Caco-2 (cell line): ENCODE data around the gene ZRANB1. TPM values are rescaled to one million over a fixed set of nuclear protein-coding genes. Genes with fewer than 3 reads are reported as not detected.
"Not testable (repeated sequence)": the region's sequence is repeated elsewhere in the genome, so short reads cannot be mapped to it uniquely, and the experiment has no call there.

Experiments
- BruUV-seq: library from RNA; stranded (reverse); fragments of 400-500 nt; replicated peaks from 2 replicates; lab custom pipeline; 2021; lab: Mats Ljungman, UMichigan
- CTCF ChIA-PET: fragments of 300-600 bp; sonication (Branson Sonifier 250); formaldehyde crosslinking; loops from one replicate; lab custom pipeline; 2022; ENCODE audit warnings: antibody characterized with exemption; lab: Charles Lee
- POLR2A ChIA-PET: fragments of 300-600 bp; sonication (Branson Sonifier 250); formaldehyde crosslinking; loops from one replicate; lab custom pipeline; 2022; ENCODE audit warnings: antibody characterized with exemption; lab: Charles Lee
- DNase-seq, 2 experiments: peaks; one replicate each; pipeline versions ENCODE4 v3.0.0 to v3.0.0-alpha.2; 2020 to 2022
- H3K27me3 ChIP-seq: replicated peaks from 2 replicates; pipeline ENCODE4 v1.6.0; 2011; ENCODE audit warnings: low read length; ENCODE audit not compliant: control insufficient read depth, insufficient read depth
- H3K36me3 ChIP-seq: 2 replicates; pipeline ENCODE4 v1.5.1; 2011; ENCODE audit warnings: low read length; ENCODE audit not compliant: control insufficient read depth, insufficient read depth
- H3K4me1 ChIP-seq: fragments of 250-450 bp; sonication (Bioruptor Pico); 2 replicates; pipeline ENCODE4 v1.5.1; 2020; ENCODE audit warnings: mild to moderate bottlenecking
- H3K4me3 ChIP-seq: 2 replicates; pipeline ENCODE4 v1.5.1; 2011; ENCODE audit warnings: low read depth, mild to moderate bottlenecking, control low read depth, low read length
- H3K9me3 ChIP-seq: fragments of 250-450 bp; sonication (Bioruptor Pico); 2 replicates; pipeline ENCODE4 v1.5.1; 2020; ENCODE audit warnings: mild to moderate bottlenecking, moderate library complexity
- H3K27ac Mint-ChIP-seq: one replicate; pipeline ENCODE4 v1.8.0; 2022; ENCODE audit warnings: mixed read lengths; ENCODE audit not compliant: unreplicated experiment
- H3K27me3 Mint-ChIP-seq: one replicate; pipeline ENCODE4 v1.8.0; 2022; ENCODE audit warnings: mixed read lengths; ENCODE audit not compliant: insufficient read depth, unreplicated experiment
- H3K36me3 Mint-ChIP-seq: one replicate; pipeline ENCODE4 v1.8.0; 2022; ENCODE audit warnings: mild to moderate bottlenecking, mixed read lengths; ENCODE audit not compliant: insufficient read depth, unreplicated experiment
- H3K4me1 Mint-ChIP-seq: one replicate; pipeline ENCODE4 v1.8.0; 2022; ENCODE audit warnings: low read depth, mixed read lengths; ENCODE audit not compliant: unreplicated experiment
- H3K4me3 Mint-ChIP-seq: one replicate; pipeline ENCODE4 v1.8.0; 2022; ENCODE audit warnings: mild to moderate bottlenecking, moderate library complexity, mixed read lengths; ENCODE audit not compliant: unreplicated experiment
- H3K9me3 Mint-ChIP-seq: one replicate; pipeline ENCODE4 v1.8.0; 2022; ENCODE audit warnings: mixed read lengths; ENCODE audit not compliant: unreplicated experiment
- CTCF ChIP-seq, 2 experiments: fragments of 200-600 bp in 1 of 2; IDR thresholded peaks; 1 replicate in 1 of 2; 2 replicates in 1 of 2; pipeline versions ENCODE4 v1.5.1 to v1.8.0; 2011 to 2022; ENCODE audit warnings: antibody characterized with exemption in 1 of 2, control low read depth in 1 of 2, inconsistent platforms in 1 of 2, low read depth in 1 of 2, low read length in 1 of 2, mild to moderate bottlenecking in 1 of 2, moderate library complexity in 1 of 2; ENCODE audit not compliant: insufficient read depth in 1 of 2, severe bottlenecking in 1 of 2, unreplicated experiment in 1 of 2
- intact Hi-C: fragments of 100-400 bp; cut with micrococcal nuclease; formaldehyde crosslinking; loops from one replicate; pipeline ENCODE4 v1.10.0; 2022; ENCODE audit not compliant: unreplicated experiment
- total RNA-seq: library from RNA; stranded (reverse); gene quantifications from 2 replicates; pipeline ENCODE4 v1.2.3, GENCODE V29; 2022

The ZRANB1 gene
- total RNA-seq, 1 experiment from 2014 or later: 24.6 TPM

- no TSS peak for BruUV-seq
- TF ChIP-seq CTCF (IDR thresholded peaks at IDR 0.05; ENCODE audit: insufficient read depth in 1 of 2, low read depth in 1 of 2, low read length in 1 of 2, severe bottlenecking in 1 of 2, unreplicated experiment in 1 of 2): no peak
- POLR2A ChIA-PET: interaction anchor here (0.7 kb wide), 1 partner anchor 110 kb away, joined by 12 read pairs; the partner anchor contains the start of gene ABRAXAS2
- CTCF ChIA-PET: no interaction called here
- Mint-ChIP-seq H3K4me1 (peaks cover 8% of the 10 kb centered on the region), H3K9me3 (no peaks in the 10 kb centered on the region), H3K4me3 (no peak overlapping the region), H3K27ac (no peak overlapping the region), H3K36me3 (peaks cover 2% of the 10 kb centered on the region), H3K27me3 (no peaks in the 10 kb centered on the region)
- H3K4me1 ChIP-seq: peaks cover 10% of the 10 kb centered on the region
- intact Hi-C loops: no loop called here
- H3K27me3 ChIP-seq: no peaks in the 10 kb centered on the region
- no peak for DNase-seq
- H3K36me3 ChIP-seq: no peaks in the 10 kb centered on the region
- H3K4me3 ChIP-seq: no peak overlapping the region
- no peaks in the 10 kb centered on the region for H3K9me3 ChIP-seq
These were observed 29.6 kb upstream of the ZRANB1 start for GRCh38 chr10:124912101-124912886.

- ChIA-PET CTCF (no interaction called here), POLR2A (no interaction called here)
- H3K36me3 ChIP-seq: no peaks in the 10 kb centered on the region
- peaks cover 10% of the 10 kb centered on the region for H3K4me1 ChIP-seq
- H3K36me3 Mint-ChIP-seq: peaks cover 6% of the 10 kb centered on the region
- no TSS peak for BruUV-seq
- H3K4me1 Mint-ChIP-seq: no peaks in the 10 kb centered on the region
- no peak overlapping the region for H3K4me3 Mint-ChIP-seq
- H3K27ac Mint-ChIP-seq: no peak overlapping the region
- DNase-seq: no peak
- H3K9me3 ChIP-seq: no peaks in the 10 kb centered on the region
- H3K4me3 ChIP-seq: no peak overlapping the region
- intact Hi-C loops: no loop called here
- H3K27me3 ChIP-seq: no peaks in the 10 kb centered on the region
- no peak for TF ChIP-seq CTCF (IDR thresholded peaks at IDR 0.05; ENCODE audit: insufficient read depth in 1 of 2, low read depth in 1 of 2, low read length in 1 of 2, severe bottlenecking in 1 of 2, unreplicated experiment in 1 of 2)
- no peaks in the 10 kb centered on the region for H3K27me3 Mint-ChIP-seq
- no peaks in the 10 kb centered on the region for H3K9me3 Mint-ChIP-seq
These were observed 28.8 kb upstream of the ZRANB1 start for GRCh38 chr10:124913167-124913566.

GRCh38 chr10:124914398-124914797, 27.5 kb upstream of the ZRANB1 start:
- H3K4me1 Mint-ChIP-seq, BruUV-seq, H3K27me3 ChIP-seq, DNase-seq, CTCF ChIA-PET, POLR2A ChIA-PET, H3K36me3 ChIP-seq, H3K36me3 Mint-ChIP-seq, H3K27me3 Mint-ChIP-seq, H3K4me3 ChIP-seq, H3K9me3 ChIP-seq, H3K9me3 Mint-ChIP-seq, H3K27ac Mint-ChIP-seq, intact Hi-C loops, H3K4me3 Mint-ChIP-seq, H3K4me1 ChIP-seq: not testable (repeated sequence)
